Vagina (tissue), 2 donors: ENCODE measurements around the gene FCRL6. TPM values are rescaled to one million over a fixed set of nuclear protein-coding genes. Genes with fewer than 3 reads are reported as not detected.

Source experiments
- DNase-seq, 2 donors: peaks; one replicate each; pipeline ENCODE4 v3.0.0-alpha.2; 2017; ENCODE audit errors: extremely low spot score in 2 of 2
- H3K27ac ChIP-seq: fragments of 200-600 bp; sonication (generic); one replicate; pipeline ENCODE4 v1.5.1; 2019
- H3K27me3 ChIP-seq: fragments of 200-600 bp; sonication (generic); one replicate; pipeline ENCODE4 v1.5.1; 2019
- H3K36me3 ChIP-seq, 2 donors: fragments of 200-600 bp; sonication (generic); one replicate each; pipeline ENCODE4 v1.5.1; 2017 to 2019
- H3K4me1 ChIP-seq: fragments of 200-600 bp; sonication (generic); one replicate; pipeline ENCODE4 v1.5.1; 2019
- H3K4me3 ChIP-seq, 2 donors: fragments of 200-600 bp; sonication (generic); 1 replicate in 1 of 2; 2 replicates in 1 of 2; pipeline ENCODE4 v1.5.1; 2016 to 2019
- H3K9me3 ChIP-seq: fragments of 200-600 bp; sonication (generic); one replicate; pipeline ENCODE4 v1.5.1; 2019
- POLR2A ChIP-seq, 2 donors: fragments of 450-650 bp; IDR thresholded peaks; one replicate each; pipeline ENCODE4 v1.6.1; 2017; ENCODE audit warnings: antibody characterized with exemption in 2 of 2, mild to moderate bottlenecking in 2 of 2, moderate library complexity in 2 of 2
- POLR2AphosphoS5 ChIP-seq, 2 donors: sonication (generic); formaldehyde crosslinking; IDR thresholded peaks; one replicate each; pipeline ENCODE4 v1.9.0; 2017; ENCODE audit warnings: antibody characterized with exemption in 2 of 2, mild to moderate bottlenecking in 2 of 2, low read depth in 1 of 2; ENCODE audit not compliant: insufficient read depth in 1 of 2
- intact Hi-C: fragments of 100-400 bp; cut with DNase I; formaldehyde crosslinking; loops from one replicate; pipeline ENCODE4 v1.15.1; 2023
- total RNA-seq: library from RNA; depleted of rRNA; stranded (reverse); fragments of >200 nt; gene quantifications from one replicate; pipeline ENCODE4 v1.2.3, GENCODE V29; 2016
- TF ChIP-seq, protein P1 (sequence below), 3 experiments: fragments of 450-650 bp in 2 of 3; fragments of 200-600 bp in 1 of 3; sonication (generic) in 1 of 3; IDR thresholded peaks; one replicate each; pipeline ENCODE4 v1.5.1; 2017 to 2019; ENCODE audit warnings: antibody characterized with exemption in 3 of 3, mild to moderate bottlenecking in 2 of 3, moderate library complexity in 2 of 3

The FCRL6 gene
- total RNA-seq, 1 donor from 2014 or later = not detected

GRCh38 chr1:159765806-159766205, 36.4 kb upstream of the FCRL6 start:
- Histone ChIP-seq H3K9me3 (no peaks in the 10 kb centered on the region), H3K4me1 (no peaks in the 10 kb centered on the region), H3K4me3 (no peak overlapping the region), H3K27me3 (no peaks in the 10 kb centered on the region), H3K36me3 (no peaks in the 10 kb centered on the region), H3K27ac (no peak overlapping the region)
- no peak for DNase-seq
- TF ChIP-seq, protein P1, sequence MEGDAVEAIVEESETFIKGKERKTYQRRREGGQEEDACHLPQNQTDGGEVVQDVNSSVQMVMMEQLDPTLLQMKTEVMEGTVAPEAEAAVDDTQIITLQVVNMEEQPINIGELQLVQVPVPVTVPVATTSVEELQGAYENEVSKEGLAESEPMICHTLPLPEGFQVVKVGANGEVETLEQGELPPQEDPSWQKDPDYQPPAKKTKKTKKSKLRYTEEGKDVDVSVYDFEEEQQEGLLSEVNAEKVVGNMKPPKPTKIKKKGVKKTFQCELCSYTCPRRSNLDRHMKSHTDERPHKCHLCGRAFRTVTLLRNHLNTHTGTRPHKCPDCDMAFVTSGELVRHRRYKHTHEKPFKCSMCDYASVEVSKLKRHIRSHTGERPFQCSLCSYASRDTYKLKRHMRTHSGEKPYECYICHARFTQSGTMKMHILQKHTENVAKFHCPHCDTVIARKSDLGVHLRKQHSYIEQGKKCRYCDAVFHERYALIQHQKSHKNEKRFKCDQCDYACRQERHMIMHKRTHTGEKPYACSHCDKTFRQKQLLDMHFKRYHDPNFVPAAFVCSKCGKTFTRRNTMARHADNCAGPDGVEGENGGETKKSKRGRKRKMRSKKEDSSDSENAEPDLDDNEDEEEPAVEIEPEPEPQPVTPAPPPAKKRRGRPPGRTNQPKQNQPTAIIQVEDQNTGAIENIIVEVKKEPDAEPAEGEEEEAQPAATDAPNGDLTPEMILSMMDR (IDR thresholded peaks at IDR 0.05) = no peak
- TF ChIP-seq POLR2AphosphoS5 (IDR thresholded peaks at IDR 0.05; ENCODE audit: insufficient read depth in 1 of 2, low read depth in 1 of 2) = no peak
- TF ChIP-seq POLR2A (IDR thresholded peaks at IDR 0.05) = no peak
- intact Hi-C loops = no loop called here

DNA sequence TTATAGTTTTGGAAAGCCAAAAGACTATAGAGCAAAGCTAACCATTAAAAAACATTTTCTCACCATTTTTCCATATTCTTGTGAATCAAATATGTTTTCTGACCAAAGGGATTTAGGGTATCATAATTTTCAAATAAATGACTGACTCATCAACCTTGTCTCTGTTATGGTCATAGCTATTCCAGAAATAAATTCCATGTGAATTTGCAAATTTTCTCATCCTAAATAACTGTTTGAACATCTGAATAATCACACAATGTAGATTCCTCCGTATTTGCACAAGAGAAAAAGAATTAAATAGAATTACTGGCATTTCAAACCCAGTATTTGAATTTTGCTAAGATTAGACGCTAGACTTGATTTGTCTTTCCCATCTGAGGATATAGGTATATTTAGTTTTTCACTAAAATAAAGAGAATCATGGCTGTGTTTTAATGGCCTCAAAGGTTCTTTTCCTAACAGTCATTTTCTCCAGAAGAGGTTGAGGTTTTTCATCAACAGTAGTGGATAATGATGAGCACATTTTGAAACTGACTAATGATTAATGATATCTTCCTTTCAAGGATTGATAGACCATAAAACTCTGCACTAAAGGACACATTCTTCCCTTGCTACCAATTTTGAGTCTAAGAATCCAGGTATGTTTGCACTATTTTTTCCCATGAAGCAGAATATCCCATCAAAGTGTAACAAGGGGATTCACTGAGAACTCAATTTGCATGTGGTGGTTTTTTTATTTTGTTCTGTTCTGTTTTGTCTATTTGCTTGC, 30.8 kb upstream of the FCRL6 start:
- TF ChIP-seq, protein P1 (IDR thresholded peaks at IDR 0.05) = no peak
- no peak for TF ChIP-seq POLR2A (IDR thresholded peaks at IDR 0.05)
- no peak for TF ChIP-seq POLR2AphosphoS5 (IDR thresholded peaks at IDR 0.05; ENCODE audit: insufficient read depth in 1 of 2, low read depth in 1 of 2)
- Histone ChIP-seq H3K4me3 (no peak overlapping the region), H3K9me3 (no peaks in the 10 kb centered on the region), H3K4me1 (no peaks in the 10 kb centered on the region), H3K27ac (no peak overlapping the region), H3K36me3 (no peaks in the 10 kb centered on the region), H3K27me3 (no peaks in the 10 kb centered on the region)
- DNase-seq = no peak
- intact Hi-C loops = no loop called here

DNA sequence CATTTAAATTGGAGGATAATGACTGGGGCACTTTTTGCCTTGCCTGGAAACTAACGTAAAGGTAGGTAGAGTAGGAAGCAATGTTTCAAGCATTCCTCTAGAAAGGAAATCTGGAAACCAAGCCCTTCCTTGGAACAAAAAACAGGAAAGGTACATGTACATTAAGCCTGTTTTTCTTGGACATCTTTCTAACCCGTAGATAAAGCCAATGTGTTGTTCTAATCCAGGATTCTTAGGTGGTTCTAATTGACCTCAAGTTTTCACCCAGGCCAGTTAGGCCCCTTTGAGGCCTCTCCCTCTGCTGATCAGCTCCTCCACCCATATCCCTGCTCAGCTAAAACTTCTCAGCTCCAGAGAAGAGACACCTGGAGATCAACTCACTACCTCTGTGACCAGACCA, 27.7 kb upstream of the FCRL6 start:
- H3K27ac ChIP-seq = no peak overlapping the region
- intact Hi-C loops = no loop called here
- no peak overlapping the region for H3K4me3 ChIP-seq
- H3K27me3 ChIP-seq = no peaks in the 10 kb centered on the region
- H3K4me1 ChIP-seq = peaks cover under 1% of the 10 kb centered on the region
- no peak for DNase-seq
- no peaks in the 10 kb centered on the region for H3K9me3 ChIP-seq
- TF ChIP-seq POLR2AphosphoS5 (IDR thresholded peaks at IDR 0.05; ENCODE audit: insufficient read depth in 1 of 2, low read depth in 1 of 2) = no peak
- TF ChIP-seq, protein P1 (IDR thresholded peaks at IDR 0.05) = no peak
- TF ChIP-seq POLR2A (IDR thresholded peaks at IDR 0.05) = no peak
- no peaks in the 10 kb centered on the region for H3K36me3 ChIP-seq

GRCh38 chr1:159775716-159776115, 26.4 kb upstream of the FCRL6 start:
- DNase-seq = no peak
- TF ChIP-seq POLR2A (IDR thresholded peaks at IDR 0.05) (no peak), POLR2AphosphoS5 (IDR thresholded peaks at IDR 0.05; ENCODE audit: insufficient read depth in 1 of 2, low read depth in 1 of 2) (no peak)
- TF ChIP-seq, protein P1 (IDR thresholded peaks at IDR 0.05) = no peak

GRCh38 chr1:159778266-159778665, 23.9 kb upstream of the FCRL6 start:
- intact Hi-C loops = no loop called here

More at GRCh38 chr1:159775716-159776115, 26.4 kb upstream of the FCRL6 start:
- Histone ChIP-seq H3K36me3 (no peaks in the 10 kb centered on the region), H3K9me3 (no peaks in the 10 kb centered on the region), H3K4me1 (peaks cover 9% of the 10 kb centered on the region), H3K27me3 (no peaks in the 10 kb centered on the region), H3K4me3 (no peak overlapping the region), H3K27ac (no peak overlapping the region)
- intact Hi-C loops = no loop called here

More at GRCh38 chr1:159778266-159778665, 23.9 kb upstream of the FCRL6 start:
- H3K9me3 ChIP-seq = no peaks in the 10 kb centered on the region
- H3K4me1 ChIP-seq = peaks cover 9% of the 10 kb centered on the region
- no peaks in the 10 kb centered on the region for H3K27me3 ChIP-seq
- H3K4me3 ChIP-seq = no peak overlapping the region
- no peaks in the 10 kb centered on the region for H3K36me3 ChIP-seq
- TF ChIP-seq, protein P1 (IDR thresholded peaks at IDR 0.05) = no peak
- no peak for TF ChIP-seq POLR2AphosphoS5 (IDR thresholded peaks at IDR 0.05; ENCODE audit: insufficient read depth in 1 of 2, low read depth in 1 of 2)
- no peak for TF ChIP-seq POLR2A (IDR thresholded peaks at IDR 0.05)
- no peak overlapping the region for H3K27ac ChIP-seq
- no peak for DNase-seq
